Colonic mucosa (tissue), 4 donors: ENCODE data around the gene TTC7B. TPM values are rescaled to one million over a fixed set of nuclear protein-coding genes. Genes with fewer than 3 reads are reported as not detected.

Source experiments
- DNase-seq: peaks from one replicate; pipeline ENCODE4 v3.0.0-alpha.2; 2020
- H3K27ac ChIP-seq: fragments of 200-600 bp; one replicate; pipeline ENCODE4 v1.8.0; 2021
- H3K27me3 ChIP-seq: fragments of 200-600 bp; one replicate; pipeline ENCODE4 v1.8.0; 2021
- H3K36me3 ChIP-seq: fragments of 200-600 bp; one replicate; pipeline ENCODE4 v1.8.0; 2021
- H3K4me1 ChIP-seq: fragments of 200-600 bp; one replicate; pipeline ENCODE4 v1.8.0; 2021; ENCODE audit warnings: mild to moderate bottlenecking
- H3K4me3 ChIP-seq: fragments of 200-600 bp; one replicate; pipeline ENCODE4 v1.8.0; 2021
- H3K9ac ChIP-seq, 2 donors: one replicate each; pipeline ENCODE4 v1.7.0; 2013; ENCODE audit warnings: control low read depth in 2 of 2, low read depth in 2 of 2, low read length in 2 of 2
- H3K9me3 ChIP-seq: fragments of 200-600 bp; one replicate; pipeline ENCODE4 v1.8.0; 2021
- intact Hi-C: fragments of 100-400 bp; cut with DNase I; formaldehyde crosslinking; loops from one replicate; pipeline ENCODE4 v1.14.1; 2022
- total RNA-seq, 2 donors: library from RNA; stranded (reverse); fragmentation: NEBNext Ultra II Directional in 1 of 2; extraction: Animal tissue kit (Norgen Biotek cat#: 25700) in 1 of 2; gene quantifications; one replicate each; pipeline ENCODE4 v1.2.1, GENCODE V29; 2021
- TF ChIP-seq, protein P1 (sequence below): fragments of 200-600 bp; IDR thresholded peaks from one replicate; pipeline ENCODE4 v1.8.0; 2022; ENCODE audit warnings: antibody characterized with exemption, mild to moderate bottlenecking
- donor health status: healthy.
- donor health status: DM: no; HTN: no; CAD: no.
- donor health status: DM: no; HTN: no; CAD: no.

The TTC7B gene
- total RNA-seq, 2 donors from 2014 or later, result 3.3 to 11.8 TPM

DNA sequence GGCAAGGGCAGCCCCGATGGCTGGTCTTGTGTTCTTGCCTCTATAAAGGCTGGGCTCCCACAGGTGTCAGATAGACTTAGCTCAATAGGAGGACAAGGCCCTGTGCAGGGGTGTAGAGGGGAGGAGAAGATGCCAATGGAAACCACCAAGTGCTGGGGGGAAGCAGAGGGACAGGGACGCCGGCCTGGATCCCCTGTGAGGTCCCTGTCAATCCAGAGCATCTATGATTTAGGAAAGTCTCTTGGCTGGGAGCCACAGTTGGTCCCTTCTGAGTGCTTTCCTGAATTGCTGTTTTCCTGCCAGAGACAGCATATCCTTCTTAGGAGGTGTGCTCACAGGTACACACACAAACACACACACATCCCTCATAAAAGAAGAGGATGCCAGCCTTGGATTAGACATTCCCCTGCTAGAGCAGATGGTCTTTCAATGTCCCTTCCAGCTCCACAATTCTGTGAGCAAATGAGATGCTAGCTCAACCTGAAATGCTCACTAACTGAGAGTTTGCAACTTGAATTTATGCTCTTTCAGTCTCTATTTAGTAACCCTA, 62.7 kb downstream of the TTC7B start:
- H3K4me3 ChIP-seq, result no peak overlapping the region
- peaks cover under 1% of the 10 kb centered on the region for H3K4me1 ChIP-seq
- intact Hi-C loops, result loop anchor here (10.0 kb wide), 1 partner anchor 369 kb away; no protein-coding TSS in a partner anchor
- H3K27me3 ChIP-seq, result no peaks in the 10 kb centered on the region
- H3K9me3 ChIP-seq, result no peaks in the 10 kb centered on the region
- no peaks in the 10 kb centered on the region for H3K36me3 ChIP-seq
- TF ChIP-seq, protein P1, sequence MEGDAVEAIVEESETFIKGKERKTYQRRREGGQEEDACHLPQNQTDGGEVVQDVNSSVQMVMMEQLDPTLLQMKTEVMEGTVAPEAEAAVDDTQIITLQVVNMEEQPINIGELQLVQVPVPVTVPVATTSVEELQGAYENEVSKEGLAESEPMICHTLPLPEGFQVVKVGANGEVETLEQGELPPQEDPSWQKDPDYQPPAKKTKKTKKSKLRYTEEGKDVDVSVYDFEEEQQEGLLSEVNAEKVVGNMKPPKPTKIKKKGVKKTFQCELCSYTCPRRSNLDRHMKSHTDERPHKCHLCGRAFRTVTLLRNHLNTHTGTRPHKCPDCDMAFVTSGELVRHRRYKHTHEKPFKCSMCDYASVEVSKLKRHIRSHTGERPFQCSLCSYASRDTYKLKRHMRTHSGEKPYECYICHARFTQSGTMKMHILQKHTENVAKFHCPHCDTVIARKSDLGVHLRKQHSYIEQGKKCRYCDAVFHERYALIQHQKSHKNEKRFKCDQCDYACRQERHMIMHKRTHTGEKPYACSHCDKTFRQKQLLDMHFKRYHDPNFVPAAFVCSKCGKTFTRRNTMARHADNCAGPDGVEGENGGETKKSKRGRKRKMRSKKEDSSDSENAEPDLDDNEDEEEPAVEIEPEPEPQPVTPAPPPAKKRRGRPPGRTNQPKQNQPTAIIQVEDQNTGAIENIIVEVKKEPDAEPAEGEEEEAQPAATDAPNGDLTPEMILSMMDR, result no peak
- H3K27ac ChIP-seq, result no peak overlapping the region
- no peak overlapping the region for H3K9ac ChIP-seq
- no peak for DNase-seq

DNA sequence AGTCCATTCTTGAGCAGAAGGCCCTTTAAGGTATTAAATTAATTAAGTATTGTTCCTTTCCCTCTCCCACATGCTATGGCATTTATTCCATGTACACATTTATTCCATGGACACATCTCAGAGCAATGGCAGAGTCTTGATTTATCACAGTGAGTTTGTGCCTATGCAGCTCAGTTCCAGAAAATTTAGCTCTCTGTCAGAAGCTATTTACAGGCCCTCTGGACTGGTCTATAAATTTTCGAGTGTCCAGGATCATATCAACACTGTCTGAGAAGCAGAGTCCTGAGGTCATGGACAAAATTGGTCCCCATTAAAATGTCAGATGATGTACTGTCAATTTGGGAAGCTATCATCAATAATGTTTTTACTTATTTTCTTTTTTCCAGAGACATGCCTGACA, 65.5 kb downstream of the TTC7B start:
- Histone ChIP-seq H3K27ac (no peak overlapping the region), H3K4me3 (no peak overlapping the region)

DNA sequence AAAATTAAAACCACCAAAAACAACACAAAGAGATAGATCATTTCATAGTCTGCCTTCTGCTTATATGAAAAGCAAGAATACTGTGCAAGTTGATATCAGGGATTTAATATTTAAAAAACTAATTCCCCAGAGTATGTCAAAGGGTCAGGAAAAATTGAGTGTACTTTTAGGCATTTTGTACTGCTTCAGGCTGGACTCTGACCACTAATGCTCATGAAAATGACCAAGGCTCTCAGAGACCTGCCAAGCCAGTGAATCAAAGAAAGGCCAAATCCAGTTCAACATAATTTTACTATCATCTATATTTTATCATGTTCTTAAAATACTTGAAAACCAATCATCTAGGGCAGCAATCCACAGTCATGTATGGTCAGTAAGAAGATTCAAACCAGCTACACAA, 66.0 kb downstream of the TTC7B start:
- Histone ChIP-seq H3K4me1 (no peaks in the 10 kb centered on the region), H3K9me3 (no peaks in the 10 kb centered on the region), H3K27me3 (no peaks in the 10 kb centered on the region), H3K9ac (no peak overlapping the region), H3K27ac (no peak overlapping the region), H3K4me3 (no peak overlapping the region), H3K36me3 (no peaks in the 10 kb centered on the region)
- TF ChIP-seq, protein P1, result no peak
- intact Hi-C loops, result loop anchor here (10.0 kb wide), 1 partner anchor 365 kb away; no protein-coding TSS in a partner anchor
- DNase-seq, result no peak

More for the DNA sequence above, 65.5 kb downstream of the TTC7B start:
- Histone ChIP-seq H3K9ac (no peak overlapping the region), H3K27me3 (no peaks in the 10 kb centered on the region), H3K9me3 (no peaks in the 10 kb centered on the region), H3K36me3 (no peaks in the 10 kb centered on the region), H3K4me1 (no peaks in the 10 kb centered on the region)
- TF ChIP-seq, protein P1, result no peak
- DNase-seq, result no peak
- intact Hi-C loops, result loop anchor here (10.0 kb wide), 1 partner anchor 366 kb away; no protein-coding TSS in a partner anchor

DNA sequence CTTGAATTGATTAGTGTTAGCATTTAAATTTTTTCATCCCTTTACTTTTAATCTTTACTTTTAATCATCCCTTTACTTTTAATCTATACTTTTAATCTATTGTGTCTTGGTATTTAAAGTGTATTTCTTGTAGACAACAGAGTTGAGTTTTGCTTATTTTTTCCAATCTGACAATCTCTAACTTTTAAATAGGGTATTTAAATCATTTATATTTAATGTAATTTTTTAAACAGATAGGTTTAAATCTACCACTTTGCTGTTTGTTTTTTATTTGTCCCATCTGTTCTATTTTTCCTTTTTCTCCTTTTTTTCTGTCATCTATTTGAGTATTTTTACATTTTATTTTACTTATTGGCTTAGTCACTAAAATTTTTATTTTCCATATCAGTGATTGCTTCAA, 68.3 kb downstream of the TTC7B start:
- H3K9ac ChIP-seq, result no peak overlapping the region
- H3K36me3 ChIP-seq, result no peaks in the 10 kb centered on the region
- no peak overlapping the region for H3K27ac ChIP-seq
- no peaks in the 10 kb centered on the region for H3K27me3 ChIP-seq
- H3K9me3 ChIP-seq, result no peaks in the 10 kb centered on the region
- no peak overlapping the region for H3K4me3 ChIP-seq
- TF ChIP-seq, protein P1, result no peak
- DNase-seq, result no peak
- H3K4me1 ChIP-seq, result no peaks in the 10 kb centered on the region
- intact Hi-C loops, result no loop called here

DNA sequence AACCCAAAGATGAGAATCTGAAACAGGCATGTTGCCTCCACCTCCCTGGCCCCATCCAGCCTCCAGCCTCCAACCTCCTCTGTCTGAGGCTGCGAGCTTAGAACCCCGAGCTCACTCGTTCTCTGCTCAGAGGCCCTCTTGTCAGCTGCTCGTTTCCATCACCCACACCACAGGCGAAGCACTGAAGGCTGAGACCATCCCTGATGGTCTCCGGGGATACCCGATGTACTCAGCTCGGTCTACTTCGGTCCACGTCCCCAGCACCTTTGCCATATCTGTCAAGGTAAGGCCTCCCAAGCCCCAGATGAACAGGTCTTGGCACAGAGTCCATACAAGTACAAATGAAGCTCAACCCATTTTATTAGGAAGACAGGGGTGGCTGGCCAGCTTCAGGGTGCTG, 72.4 kb downstream of the TTC7B start:
- no peak overlapping the region for H3K27ac ChIP-seq
- intact Hi-C loops, result no loop called here

More for the DNA sequence above, 72.4 kb downstream of the TTC7B start:
- DNase-seq, result no peak
- H3K27me3 ChIP-seq, result no peaks in the 10 kb centered on the region
- no peaks in the 10 kb centered on the region for H3K9me3 ChIP-seq
- H3K4me3 ChIP-seq, result no peak overlapping the region
- H3K4me1 ChIP-seq, result no peaks in the 10 kb centered on the region
- TF ChIP-seq, protein P1, result no peak
- H3K9ac ChIP-seq, result no peak overlapping the region
- H3K36me3 ChIP-seq, result no peaks in the 10 kb centered on the region
